ENCODE data around the gene OTUD3.
"Not testable (repeated sequence)": the region's sequence is repeated elsewhere in the genome, so short reads cannot be mapped to it uniquely, and the experiment has no call there.

OTUD3 gene

DNA sequence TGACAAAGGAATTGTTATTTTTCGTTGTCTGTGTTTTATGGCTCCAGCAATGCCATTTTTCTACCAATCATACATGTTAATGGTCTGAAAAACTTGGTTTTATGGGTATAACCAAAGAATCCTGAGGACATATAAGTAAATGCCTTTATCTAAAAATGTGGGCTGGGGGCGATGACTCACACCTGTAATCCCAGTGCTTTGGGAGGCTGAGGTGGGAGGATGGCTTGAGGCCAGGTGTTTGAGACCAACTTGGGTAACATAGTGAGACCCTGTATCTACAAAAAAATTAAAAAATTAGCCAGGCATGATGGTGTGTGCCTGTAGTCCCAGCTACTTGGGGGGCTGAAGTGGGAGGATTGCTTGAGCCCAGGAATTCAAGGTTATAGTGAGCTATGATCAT, 12.7 kb upstream of the OTUD3 start:
- DNase-seq (ENCODE audit: low spot score), result not testable (repeated sequence)

DNA sequence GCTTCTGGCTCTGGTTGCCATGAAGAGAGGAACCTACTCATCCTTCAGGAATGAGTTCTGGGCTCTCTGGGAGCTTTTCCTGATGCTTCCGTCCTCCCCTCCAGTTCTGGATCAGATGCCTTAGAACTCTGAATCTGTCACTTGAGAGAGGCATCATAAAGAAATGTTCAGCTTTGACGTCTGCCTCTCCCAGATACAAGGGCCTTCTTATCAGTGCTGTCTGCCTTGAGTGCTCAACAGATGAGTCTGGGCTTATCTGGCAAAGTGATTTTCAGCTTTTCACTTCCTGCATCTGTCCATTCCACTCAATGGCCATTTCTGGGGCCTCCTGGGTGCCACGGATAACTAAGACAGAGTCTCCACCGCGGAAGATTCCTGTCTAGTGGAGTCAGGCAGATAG, 12.3 kb upstream of the OTUD3 start:
- no peak for DNase-seq (ENCODE audit: low spot score)

- no peak for DNase-seq (ENCODE audit: low spot score)
Measured at GRCh38 chr1:19872190-19872589, 10.0 kb upstream of the OTUD3 start.

DNA sequence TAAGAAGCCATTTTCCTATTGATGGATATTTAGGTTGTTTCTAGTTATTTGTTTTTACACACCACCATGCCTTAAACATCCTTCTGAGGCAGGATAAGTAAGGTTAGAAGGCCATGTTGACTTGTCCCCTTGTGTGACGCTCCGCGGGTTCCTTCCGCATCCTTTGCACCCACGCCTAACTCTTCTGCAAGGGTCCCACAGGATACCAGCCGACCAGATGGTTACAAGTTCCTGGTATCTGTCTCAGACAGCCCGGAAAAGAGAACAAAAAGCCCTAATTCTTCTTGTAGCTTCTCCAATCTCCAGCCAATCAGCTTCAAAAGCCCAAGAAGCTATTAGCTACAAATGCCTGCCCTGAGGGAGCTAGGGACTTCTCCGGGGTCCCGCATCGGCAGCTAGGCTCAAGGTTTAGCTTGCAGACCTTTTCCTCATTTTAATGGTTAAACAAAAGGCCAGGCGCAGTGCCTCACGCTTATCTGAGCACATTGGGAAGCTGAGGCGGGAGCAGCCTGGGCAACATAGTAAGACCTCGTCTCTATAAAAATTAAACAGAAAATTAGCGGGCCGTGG, 4.9 kb upstream of the OTUD3 start:
- no peak for DNase-seq (ENCODE audit: low spot score)

- no peak for DNase-seq (ENCODE audit: low spot score)
Measured at GRCh38 chr1:19877821-19878636, 4.2 kb upstream of the OTUD3 start.

GRCh38 chr1:19878637-19878985, 3.6 kb upstream of the OTUD3 start:
- DNase-seq (ENCODE audit: low spot score), result no peak

- DNase-seq (ENCODE audit: low spot score), result no peak
Measured at GRCh38 chr1:19879227-19879626, 3.0 kb upstream of the OTUD3 start.

DNA sequence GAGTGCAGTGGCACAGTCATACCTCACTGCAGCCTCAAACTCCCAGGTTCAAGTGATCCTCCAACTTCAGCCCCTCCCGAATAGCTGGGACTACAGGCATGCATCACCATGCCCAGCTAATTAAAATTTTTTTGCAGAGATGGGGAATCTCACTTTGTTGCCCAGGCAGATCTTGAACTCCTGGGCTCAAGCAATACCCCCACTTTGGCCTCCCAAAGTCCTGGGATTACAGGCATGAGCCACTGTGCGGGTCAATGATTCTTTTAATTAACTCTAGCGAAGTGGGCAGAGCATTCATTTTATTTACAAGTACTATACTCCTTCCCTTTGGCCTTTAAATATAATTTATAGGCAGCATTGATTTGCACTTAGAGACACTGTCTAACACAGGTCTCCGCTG, 2.5 kb upstream of the OTUD3 start:
- DNase-seq (ENCODE audit: low spot score), result no peak

- not testable (repeated sequence) for DNase-seq (ENCODE audit: low spot score)
Measured at GRCh38 chr1:19880841-19881240, 1.4 kb upstream of the OTUD3 start.

GRCh38 chr1:19884312-19884711, 2.1 kb downstream of the OTUD3 start:
- DNase-seq (ENCODE audit: low spot score), result no peak

DNA sequence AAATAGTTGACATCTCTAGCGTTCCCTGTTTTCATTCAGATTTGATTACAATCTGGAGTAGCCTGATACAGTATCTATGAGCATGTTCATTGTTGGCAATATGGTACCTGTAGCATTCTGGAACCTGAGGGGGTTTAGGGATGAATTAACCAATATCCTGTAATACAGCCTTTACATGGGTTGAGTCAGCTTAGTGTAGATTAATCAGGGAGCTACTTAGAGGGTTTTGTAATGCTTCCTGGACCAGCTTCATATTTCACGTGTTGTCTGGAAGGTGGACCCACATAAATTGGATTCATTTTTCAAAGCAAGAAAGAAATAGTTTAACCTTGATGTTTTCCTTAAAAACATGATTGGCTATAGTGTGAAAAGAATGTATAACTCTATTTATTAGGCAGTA, 3.6 kb downstream of the OTUD3 start:
- no peak for DNase-seq (ENCODE audit: low spot score)

- DNase-seq (ENCODE audit: low spot score), result no peak
Measured at GRCh38 chr1:19888112-19888511, 5.9 kb downstream of the OTUD3 start.

DNA sequence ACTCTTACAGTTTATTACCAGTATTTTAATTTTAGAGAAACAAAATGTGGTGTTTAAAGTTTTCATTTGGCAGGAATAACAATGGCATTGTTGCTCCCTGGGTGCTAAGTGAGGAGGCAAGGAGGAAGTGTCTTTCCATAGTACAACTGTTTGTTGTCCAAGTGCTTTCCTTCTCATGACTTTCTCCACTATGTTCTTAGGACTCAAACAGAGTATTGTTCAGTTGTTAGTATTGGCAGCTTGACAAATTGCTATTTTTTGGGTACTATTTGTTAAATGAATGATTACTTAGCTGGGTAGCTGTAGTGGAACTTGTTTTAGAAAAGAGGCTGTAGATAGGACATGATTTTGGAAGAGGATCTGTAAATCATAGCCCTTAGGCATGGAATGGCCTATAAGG, 7.5 kb downstream of the OTUD3 start:
- DNase-seq (ENCODE audit: low spot score), result no peak

- DNase-seq (ENCODE audit: low spot score), result no peak
Measured at GRCh38 chr1:19892129-19892528, 9.9 kb downstream of the OTUD3 start.

- no peak for DNase-seq (ENCODE audit: low spot score)
Measured at GRCh38 chr1:19892628-19893168, 10.5 kb downstream of the OTUD3 start.

GRCh38 chr1:19893687-19894086, 11.5 kb downstream of the OTUD3 start:
- no peak for DNase-seq (ENCODE audit: low spot score)

DNA sequence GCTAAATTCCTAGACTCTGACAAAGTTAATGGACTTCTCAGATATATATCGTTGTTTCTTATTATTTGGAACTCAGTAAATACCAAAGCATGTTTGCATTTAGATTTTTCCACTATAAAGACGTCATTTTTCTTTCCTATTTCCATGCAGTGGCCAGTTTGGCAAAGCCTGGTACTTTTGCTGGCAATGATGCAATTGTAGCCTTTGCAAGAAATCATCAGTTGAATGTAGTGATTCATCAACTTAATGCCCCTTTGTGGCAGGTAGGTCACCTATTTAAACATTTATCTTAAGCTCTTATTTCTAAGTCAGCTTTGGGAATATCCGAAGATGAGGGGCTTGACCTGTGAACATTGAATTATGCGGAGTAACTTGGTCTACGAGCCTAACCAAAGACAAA, 12.0 kb downstream of the OTUD3 start:
- no peak for DNase-seq (ENCODE audit: low spot score)

DNA sequence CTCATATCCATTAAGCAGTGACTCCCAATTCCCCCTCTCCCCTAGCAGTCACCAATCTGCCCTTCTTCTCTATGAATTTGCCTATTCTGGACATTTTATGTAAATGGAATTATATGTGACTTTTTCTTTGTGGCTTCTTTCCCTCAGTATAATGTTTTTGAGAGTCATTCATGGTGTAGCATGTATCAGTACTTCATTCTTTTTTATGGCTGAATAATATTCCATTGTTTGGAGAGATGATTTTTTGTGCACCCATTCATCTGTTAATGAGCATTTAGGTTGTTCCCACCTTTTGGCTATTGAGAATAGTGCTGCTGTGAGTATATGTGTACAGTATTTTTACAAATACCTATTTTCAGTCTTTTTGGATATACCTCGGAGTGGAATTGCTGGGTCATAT, 19.5 kb downstream of the OTUD3 start:
- no peak for DNase-seq (ENCODE audit: low spot score)

DNA sequence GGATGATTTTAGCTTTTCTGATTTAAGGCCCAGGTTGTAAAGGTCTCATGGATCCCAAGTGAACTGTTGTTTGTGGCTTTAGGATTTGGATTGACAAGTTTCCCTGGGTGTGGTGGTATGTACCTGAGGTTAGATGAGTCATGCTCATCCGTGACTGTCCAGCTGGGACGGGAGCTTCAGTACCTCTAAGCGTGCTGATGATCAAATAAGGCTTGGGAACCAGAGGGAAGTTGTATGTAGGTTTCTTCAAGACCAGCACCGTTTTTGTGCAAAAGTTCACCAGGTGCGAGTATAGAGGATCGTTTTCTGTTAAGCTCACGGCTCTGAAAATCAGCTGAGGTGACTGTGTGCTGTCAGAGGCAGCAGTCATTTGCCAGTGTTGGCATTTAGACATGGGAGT, 21.4 kb downstream of the OTUD3 start:
- DNase-seq (ENCODE audit: low spot score), result no peak

DNA sequence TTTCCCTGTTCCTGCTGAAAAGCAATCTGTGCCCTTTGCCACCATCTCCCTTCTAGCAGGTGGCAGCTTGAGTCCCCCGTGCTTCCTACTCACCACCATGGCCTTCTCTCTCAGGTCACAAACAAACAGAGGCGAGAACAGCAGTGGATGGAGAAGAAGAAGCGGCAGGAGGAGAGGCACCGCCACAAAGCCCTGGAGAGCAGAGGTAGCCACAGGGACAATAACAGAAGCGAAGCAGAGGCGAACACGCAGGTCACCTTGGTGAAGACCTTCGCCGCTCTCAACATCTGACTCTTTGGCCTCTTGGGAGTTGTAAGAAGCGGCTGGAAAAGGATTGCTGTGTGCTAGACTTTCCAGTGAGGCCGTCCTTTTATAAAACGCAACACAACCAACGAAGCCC, 25.3 kb downstream of the OTUD3 start:
- DNase-seq (ENCODE audit: low spot score), result no peak

- no peak for DNase-seq (ENCODE audit: low spot score)
Measured at GRCh38 chr1:19909392-19909791, 27.2 kb downstream of the OTUD3 start.

- no peak for DNase-seq (ENCODE audit: low spot score)
Measured at GRCh38 chr1:19909971-19910370, 27.8 kb downstream of the OTUD3 start.

- no peak for DNase-seq (ENCODE audit: low spot score)
Measured at GRCh38 chr1:19910650-19911049, 28.5 kb downstream of the OTUD3 start.

DNA sequence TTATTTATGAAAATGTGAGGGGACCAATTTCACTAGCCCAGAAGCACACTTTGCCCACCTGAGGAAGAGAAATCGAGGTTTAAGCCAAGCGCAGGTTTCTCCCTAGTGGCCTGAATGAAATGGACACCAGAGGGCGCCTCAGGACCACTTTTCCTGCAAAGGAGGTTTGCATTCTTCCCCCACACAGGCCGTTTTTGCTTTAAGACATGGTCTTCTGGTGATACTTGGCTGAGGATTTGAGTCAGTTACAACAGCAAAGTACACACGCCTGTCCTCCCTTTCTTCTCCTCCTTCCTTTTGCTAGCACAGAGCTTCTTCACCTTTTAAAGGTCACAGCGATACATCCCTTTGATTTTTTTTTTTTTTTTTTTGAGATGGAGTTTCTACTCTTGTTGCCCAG, 35.9 kb downstream of the OTUD3 start:
- DNase-seq (ENCODE audit: low spot score), result peak; percentile 81
